Activated CD4-positive, alpha-beta T cell treated with anti-CD3 and anti-CD28 coated beads for 1 hour (primary cell): ENCODE results near the gene TEDDM1.
"Not testable (repeated sequence)": the region's sequence is repeated elsewhere in the genome, so short reads cannot be mapped to it uniquely, and the experiment has no call there.

Experiments used
- DNase-seq: peaks from one replicate; pipeline ENCODE4 v3.0.0-alpha.2; 2020

TEDDM1 gene

DNA sequence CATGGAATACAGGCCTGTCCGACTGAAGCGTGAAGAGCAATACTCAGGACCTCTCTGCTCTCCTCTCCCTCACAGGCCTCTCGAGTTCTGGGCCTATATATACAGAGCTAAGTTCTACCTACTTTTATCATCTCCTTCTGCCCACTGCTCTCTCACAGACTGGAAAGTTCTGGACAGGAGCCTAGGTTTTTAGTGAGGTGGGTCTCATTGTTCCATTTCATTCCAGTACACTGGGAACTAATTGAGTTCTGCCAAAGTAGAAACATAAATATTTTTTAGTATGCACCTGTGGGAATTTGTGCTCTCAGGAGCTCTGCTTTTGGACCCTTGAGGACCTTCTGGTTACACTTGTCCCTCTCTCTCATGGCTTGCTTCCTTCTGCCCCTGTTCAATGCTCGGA, at the start of gene TEDDM1:
TEDDM1 (minus strand) TSS at position 101 of the 400 bp plus-strand sequence. CDS start 182 bp downstream, outside the sequence.
- no peak for DNase-seq

DNA sequence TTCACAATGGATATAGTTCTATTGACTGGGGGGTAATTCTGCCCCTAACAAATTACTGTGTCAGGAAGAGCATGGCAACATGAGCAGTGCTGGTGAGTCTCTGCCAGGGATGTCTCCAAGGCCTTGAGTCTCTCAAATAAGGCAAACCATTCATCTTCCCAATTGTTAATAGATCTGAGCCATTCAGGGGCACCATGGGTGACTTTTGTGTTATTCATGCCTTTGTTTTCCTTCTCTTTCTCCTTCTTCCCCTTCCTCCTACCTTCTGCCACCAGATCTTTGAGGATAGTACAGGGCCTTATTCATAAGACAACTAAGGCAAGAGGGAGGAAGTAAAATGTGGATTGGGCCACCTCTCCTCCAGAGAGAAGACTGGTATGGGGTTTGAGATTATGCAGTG, 49.6 kb upstream of the TEDDM1 start, which contains the start of gene RGSL1:
RGSL1 (plus strand) TSS at position 60 of the 400 bp plus-strand sequence; CDS start at position 80, 20 bp downstream.
- DNase-seq = no peak

- no peak for DNase-seq
Measured at GRCh38 chr1:182447660-182448059, 47.2 kb upstream of the TEDDM1 start.

- DNase-seq = not testable (repeated sequence)
Measured at GRCh38 chr1:182447124-182447523, 46.7 kb upstream of the TEDDM1 start.

DNA sequence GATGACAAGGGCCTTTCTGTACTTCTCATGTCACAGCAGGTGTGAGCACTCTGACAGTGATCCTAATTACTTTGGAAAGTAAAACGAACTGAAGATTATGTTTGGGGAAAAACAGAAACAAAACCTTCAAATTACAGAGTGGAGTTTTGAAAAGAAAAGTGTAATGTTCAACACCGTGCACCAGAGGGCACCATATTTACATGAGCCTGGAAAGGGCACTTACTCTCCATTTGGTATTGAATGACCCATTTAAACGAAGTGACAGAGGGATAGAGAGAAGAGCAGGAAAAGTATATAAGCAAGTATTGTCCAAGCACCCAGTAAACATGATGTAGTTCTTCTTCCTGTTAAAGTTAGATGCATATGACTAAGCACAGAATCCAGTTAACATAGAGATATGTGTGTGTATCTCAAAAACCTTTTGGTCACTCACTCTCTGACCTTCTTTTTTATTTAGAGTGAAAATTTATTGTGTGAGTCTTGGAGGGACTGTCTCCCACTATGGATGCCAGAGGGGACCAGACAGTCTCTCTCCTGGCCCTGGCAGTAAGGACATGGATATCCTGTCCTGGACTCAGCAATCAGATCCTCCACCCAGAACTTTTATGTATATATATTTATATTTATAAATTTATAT, 45.7 kb upstream of the TEDDM1 start:
- DNase-seq = no peak

DNA sequence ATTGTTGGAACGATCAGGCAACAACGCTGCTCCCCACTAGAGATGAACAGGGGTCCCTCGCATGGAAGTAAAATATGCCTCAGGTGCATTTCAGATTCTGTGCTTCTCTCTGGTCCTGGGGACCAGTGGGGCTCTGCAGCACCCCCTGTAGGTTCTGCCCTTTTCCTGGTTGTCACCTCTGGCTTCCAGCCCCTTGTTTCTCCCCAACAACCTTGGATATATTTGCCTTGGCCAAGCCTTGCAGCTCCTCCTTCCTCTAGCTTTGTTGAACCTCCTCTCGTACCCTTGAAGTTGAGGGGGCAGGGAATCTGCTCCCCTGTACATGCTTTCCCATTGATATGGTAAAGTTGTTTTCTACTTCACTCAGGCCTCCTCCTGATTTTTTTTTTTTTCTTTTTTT, 44.0 kb upstream of the TEDDM1 start:
- DNase-seq = no peak

- no peak for DNase-seq
Measured at GRCh38 chr1:182442333-182442732, 41.9 kb upstream of the TEDDM1 start.

GRCh38 chr1:182441719-182442118, 41.3 kb upstream of the TEDDM1 start:
- no peak for DNase-seq

GRCh38 chr1:182438326-182438725, 37.9 kb upstream of the TEDDM1 start:
- no peak for DNase-seq

DNA sequence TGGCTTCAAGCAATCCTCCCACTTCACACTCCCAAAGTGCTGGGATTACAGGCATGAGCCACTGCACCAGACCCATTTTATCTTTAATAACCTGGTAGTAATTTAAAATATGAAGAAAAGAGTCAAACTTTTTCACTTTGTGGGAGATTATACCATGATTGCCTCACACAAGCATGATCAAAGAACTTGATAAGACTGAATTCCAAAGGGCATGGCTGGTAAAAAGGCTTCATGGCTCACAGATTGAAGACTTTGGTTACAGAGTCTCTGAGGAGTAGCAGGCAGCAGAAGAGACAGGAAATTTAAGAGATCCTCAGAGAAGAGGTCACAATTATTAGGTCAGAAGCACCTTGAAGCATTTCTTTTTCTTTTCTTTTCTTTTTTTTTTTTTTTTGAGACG, 33.1 kb upstream of the TEDDM1 start:
- no peak for DNase-seq

DNA sequence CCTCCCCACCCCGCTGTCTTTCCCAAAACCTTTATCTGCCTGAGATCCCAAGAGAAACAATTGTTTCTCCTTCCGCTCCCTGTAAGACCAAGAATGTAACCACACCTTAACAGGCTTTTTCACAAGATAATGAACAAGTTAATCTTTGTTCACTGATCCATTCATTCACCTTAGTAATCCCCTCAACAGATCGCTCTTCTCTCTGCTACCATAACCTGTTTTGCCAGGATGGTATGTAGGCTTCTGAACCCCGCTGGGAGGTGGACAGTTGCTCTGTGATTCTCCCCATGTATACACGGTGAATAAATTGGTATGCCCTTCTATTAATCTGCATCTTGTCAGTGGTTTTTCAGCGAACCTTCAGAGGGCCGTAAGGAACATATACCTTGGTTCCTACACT, 30.8 kb upstream of the TEDDM1 start:
- no peak for DNase-seq

DNA sequence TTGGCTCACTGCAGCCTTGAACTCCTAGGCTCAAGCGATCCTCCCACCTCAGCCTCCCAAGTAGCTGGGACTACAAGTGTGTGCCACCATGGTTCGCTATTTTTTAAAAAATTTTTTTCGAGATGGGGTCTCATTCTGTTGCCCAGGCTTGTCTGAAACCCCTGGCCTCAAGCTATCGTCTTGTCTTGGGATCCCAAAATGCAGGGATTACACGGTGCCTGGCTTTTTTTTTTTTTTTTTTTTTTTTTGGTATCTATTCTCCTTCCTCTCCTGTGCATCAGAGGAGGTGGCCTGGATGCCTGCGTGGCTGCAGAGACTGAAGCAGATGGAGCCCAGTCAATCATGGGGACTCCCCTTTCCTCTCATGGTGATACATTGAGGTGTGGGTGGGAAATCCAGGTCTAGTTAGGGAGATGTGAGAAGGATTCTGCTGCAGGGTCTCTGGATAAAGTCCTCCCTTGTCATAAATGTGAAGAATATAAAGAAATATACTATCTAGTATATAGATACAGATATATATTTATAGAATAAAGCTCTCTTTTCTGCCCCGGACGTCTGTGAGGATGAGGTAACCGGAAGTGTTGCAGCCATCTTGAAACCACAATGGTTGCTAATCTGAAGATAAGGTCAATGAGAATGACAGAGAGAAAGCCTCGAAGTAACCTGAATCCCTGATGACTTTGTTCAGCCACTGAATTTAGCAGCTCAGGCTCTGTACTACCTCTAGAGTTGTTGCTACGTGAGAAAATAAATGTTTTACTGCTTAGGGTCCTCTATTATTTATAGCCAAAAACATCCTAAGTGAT, 30.0 kb upstream of the TEDDM1 start:
- DNase-seq = no peak

- DNase-seq = no peak
Measured at GRCh38 chr1:182428043-182428442, 27.6 kb upstream of the TEDDM1 start.

GRCh38 chr1:182426442-182427430, 26.3 kb upstream of the TEDDM1 start:
- no peak for DNase-seq

- no peak for DNase-seq
Measured at GRCh38 chr1:182415789-182416188, 15.3 kb upstream of the TEDDM1 start.

- DNase-seq = no peak
Measured at GRCh38 chr1:182413969-182414368, 13.5 kb upstream of the TEDDM1 start.

- DNase-seq = no peak
Measured at GRCh38 chr1:182413486-182413885, 13.0 kb upstream of the TEDDM1 start.

DNA sequence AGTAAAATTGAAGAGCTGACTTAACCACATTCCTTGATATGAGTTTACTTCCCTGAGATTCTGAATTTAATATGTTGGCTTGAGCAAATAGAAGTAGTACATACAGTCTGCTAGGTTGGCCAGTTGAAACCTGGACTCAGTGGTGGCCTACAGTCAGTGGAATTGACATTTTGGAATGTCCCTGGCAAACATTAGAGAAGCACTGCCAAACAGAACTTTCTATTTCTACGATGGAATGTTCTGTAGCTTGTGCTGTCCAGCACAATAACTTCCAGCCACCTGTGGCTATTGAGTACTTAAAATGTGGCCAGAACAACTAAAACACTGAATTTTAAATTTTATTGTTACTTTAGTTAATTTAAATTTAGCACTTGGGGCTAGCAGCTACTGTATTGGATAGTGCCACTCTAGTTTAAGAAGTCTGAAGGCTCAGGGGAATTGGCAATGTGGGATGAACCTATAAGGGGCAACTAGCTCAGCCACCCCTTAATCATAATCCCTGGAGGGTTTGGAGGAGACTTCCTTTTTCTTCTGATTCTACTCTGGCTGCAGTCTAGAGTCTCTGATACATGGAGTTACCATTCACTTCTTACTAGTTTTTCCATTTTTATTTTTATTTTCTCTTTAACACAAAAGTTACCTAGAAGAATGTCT, 10.3 kb upstream of the TEDDM1 start:
- no peak for DNase-seq

DNA sequence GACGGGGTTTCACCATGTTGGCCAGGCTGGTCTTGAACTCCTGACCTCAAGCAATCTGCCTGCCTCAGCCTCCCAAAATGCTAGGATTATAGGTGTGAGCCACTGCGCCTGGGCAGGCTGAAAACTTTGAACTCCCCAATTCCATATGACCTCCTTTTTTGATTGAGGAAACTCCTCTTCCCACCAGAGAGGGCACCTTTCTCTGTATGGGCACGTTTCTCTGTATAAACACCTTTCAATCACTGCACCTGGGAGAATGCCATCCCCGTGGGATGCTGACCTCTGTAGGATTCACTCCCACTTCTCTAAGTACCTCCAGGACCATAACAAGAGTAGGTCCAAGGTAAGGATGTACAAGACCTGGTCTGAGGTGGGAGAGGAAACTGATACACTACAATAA, 9.7 kb upstream of the TEDDM1 start:
- no peak for DNase-seq

- DNase-seq = no peak
Measured at GRCh38 chr1:182408435-182409075, 8.1 kb upstream of the TEDDM1 start.

GRCh38 chr1:182407724-182408123, 7.3 kb upstream of the TEDDM1 start:
- DNase-seq = no peak

GRCh38 chr1:182406012-182406411, 5.5 kb upstream of the TEDDM1 start:
- no peak for DNase-seq
